Activated effector memory CD4-positive, alpha-beta T cell treated with anti-CD3 and anti-CD28 coated beads, Interleukin-2, amount 50 U/mL, for 16 hours (primary cell): ENCODE data around the gene APIP.
"Not testable (repeated sequence)": the region's sequence is repeated elsewhere in the genome, so short reads cannot be mapped to it uniquely, and the experiment has no call there.

Experiments
- DNase-seq: peaks from one replicate; pipeline ENCODE4 v3.0.0-alpha.2; 2020

APIP gene

GRCh38 chr11:34924714-34925113, 8.5 kb upstream of the APIP start:
- no peak for DNase-seq

DNA sequence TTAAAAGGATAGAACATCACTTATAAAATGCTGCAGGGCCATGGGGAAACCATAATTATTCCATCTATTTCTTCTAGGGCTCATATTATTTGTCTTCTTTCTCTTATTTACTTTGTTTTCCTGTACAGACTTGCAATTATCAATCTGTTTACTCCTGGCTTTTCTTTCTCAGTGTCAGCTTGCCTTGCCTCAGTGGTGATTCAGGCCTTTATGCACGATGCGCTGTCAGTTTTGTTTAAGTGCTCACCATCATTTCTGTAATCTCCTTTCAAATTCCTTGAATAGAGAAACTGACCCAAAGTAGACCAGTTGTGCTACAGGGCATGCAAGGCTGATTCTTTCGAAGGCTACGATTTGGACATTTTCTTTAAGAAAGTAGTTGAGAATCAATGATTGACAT, 5.0 kb upstream of the APIP start:
- no peak for DNase-seq

GRCh38 chr11:34916843-34917770, 928 bp upstream of the APIP start:
- DNase-seq = no peak

- no peak for DNase-seq
Measured at GRCh38 chr11:34915136-34916014, 804 bp downstream of the APIP start.

- DNase-seq = not testable (repeated sequence)
Measured at GRCh38 chr11:34913556-34913955, 2.6 kb downstream of the APIP start.

DNA sequence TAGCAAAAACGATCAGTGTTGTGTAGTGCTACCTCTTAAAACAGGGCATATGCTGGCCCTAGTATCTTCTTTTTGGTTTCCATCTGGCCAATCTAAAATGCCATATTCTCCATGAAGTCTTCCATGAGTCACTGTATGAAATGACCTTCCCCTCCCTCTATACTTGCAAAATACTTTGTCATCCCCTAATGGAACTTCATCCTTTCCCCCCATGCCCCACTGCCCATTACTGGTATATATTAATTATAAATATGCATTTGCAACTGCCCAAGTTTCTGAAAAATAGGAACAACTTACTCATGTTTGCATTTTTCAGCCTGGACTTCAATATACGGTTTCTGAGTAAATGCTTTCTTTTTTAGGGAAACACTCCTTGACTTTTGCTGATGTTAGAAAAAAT, 4.5 kb downstream of the APIP start:
- DNase-seq = no peak

DNA sequence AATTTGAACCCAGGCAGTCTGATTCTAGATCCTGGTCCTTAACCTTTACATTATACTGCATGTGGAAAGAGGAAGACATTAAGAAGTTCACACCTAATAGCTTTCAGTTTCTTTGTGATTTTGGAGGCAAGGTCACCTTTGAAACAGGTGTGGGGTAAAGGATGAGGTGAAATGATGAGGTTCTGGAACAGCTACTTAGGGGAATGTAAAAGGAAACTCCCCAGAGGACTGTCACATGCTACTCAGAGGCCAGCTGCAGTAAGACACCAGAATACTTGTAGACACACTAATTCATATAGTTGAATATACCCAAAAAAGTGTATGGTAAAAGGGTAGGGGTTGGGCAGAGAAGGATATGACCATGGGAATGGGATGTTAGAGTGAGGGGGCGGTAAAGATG, 5.4 kb downstream of the APIP start:
- DNase-seq = no peak

DNA sequence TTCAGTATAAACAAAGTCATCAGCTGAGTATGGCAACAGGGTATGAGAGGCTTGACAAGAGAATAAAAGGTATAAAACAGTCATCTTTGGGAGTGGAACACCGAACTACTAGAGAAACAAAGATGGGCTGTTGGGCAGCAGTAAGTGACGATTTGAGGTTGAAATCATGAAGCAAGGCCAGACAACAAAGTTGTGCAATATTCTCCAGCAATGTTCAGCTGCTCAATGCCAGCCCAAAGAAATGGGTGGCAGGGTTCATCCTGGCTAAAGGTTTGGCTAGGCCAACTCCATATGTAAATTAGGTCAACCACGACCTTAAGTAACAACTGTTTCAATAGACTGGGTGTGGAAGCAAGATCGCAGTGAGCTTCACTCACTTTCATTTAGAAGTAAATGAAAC, 6.2 kb downstream of the APIP start:
- DNase-seq = no peak

DNA sequence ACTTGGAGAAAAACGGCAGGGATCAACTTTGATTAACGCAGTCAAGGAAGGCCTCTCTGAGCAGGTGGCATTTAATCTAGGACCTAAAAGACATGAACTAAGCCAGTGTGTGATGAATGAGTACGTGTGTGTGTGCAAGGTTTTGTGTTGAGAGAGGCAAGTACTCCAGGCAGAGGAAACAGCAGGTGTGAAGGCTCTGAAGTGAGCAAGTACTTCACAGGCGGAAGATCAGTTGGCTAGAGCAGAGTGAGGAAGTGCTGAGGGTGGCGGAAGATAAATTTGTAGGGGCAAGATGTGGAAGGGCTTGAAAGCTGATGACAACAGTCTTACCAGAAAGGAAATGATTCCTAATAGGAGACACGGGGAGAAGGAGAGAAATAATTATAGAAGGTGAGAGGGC, 6.8 kb downstream of the APIP start:
- DNase-seq = no peak

- DNase-seq = no peak
Measured at GRCh38 chr11:34907934-34908593, 8.1 kb downstream of the APIP start.

GRCh38 chr11:34905666-34906065, 10.5 kb downstream of the APIP start:
- no peak for DNase-seq

GRCh38 chr11:34904421-34904955, 11.7 kb downstream of the APIP start:
- DNase-seq = no peak

- DNase-seq = no peak
Measured at GRCh38 chr11:34899633-34900016, 16.6 kb downstream of the APIP start.

GRCh38 chr11:34898474-34898873, 17.7 kb downstream of the APIP start:
- DNase-seq = no peak

DNA sequence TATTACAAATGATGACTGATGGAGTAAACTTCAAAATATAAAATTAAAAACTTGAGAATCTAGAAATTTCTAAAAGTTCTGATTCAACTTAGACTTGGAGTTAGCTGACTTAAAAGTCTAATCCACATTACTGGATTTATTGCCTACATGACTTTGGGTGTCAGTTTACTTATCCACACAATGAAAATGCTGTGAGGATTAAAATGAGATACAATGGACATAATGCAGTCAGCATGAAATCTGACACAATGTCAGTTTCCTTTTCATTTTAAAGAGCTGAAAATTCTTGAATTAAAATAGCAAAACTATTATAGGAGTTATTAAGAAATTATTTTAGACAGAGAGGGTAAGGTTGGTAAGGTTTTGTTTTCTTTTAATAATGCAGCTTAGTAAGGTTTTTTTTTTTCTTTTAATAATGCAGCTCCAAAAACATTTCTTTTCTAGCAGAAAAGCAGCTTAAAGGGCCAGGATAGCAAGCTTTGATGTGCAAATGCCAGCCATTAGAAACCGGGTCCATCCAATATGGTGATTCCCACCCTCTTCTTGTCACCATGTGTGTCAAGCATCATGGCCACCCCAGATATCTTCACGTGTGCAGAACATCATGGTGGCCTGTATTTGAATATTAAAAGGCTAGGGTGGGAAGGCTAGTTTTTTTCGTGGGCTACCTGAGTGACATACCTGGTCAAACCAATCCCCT, 18.9 kb downstream of the APIP start:
- no peak for DNase-seq

DNA sequence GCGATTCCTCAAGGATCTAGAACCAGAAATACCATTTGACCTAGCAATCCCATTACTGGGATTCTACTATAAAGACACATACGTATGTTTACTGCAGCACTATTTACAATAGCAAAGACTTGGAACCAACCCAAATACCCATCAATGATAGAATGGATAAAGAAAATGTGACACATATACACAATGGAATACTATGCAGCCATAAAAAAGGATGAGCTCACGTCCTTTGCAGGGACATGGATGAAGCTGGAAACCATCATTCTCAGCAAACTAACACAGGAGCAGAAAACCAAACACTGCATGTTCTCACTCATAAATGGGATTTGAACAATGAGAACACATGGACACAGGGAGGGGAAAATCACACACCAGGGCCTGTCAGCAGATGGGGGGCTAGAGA, 20.0 kb downstream of the APIP start:
- DNase-seq = not testable (repeated sequence)

DNA sequence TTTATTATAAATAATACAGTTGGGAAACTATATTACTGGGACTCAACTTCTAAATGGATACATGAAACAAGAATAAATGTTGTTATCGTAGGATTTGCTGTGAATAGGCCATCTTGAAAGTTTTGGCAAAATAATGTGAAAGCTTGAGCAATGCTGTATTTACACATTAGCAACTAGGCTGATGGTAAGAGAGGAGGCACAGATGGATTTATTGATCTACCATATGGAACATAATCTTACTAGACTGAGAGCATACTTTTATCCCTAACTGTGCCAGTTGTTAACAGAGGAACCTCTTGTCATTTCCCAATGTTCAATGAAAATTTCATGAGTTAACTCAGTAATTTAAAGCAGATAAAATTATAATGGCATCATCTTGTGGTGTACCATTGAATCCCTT, 22.8 kb downstream of the APIP start:
- DNase-seq = no peak

DNA sequence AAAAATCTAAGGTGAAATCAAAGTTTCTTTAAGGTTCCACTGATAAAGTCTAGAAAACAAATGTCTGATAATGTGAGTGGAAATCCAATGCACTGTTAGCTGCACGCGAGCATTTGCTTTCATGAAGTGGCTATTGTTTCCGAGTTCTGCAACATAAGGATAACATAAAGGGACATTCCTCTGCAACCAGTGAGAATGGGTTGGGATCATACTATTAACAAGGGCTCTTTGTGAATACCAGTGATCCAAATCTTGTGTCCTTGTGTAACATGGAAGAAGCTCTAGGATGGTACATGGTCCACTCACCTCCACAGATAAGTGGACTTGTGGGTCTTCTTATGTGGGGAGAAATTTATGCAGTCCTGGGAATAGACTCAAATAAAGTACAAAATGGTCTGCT, 24.6 kb downstream of the APIP start:
- DNase-seq = no peak

DNA sequence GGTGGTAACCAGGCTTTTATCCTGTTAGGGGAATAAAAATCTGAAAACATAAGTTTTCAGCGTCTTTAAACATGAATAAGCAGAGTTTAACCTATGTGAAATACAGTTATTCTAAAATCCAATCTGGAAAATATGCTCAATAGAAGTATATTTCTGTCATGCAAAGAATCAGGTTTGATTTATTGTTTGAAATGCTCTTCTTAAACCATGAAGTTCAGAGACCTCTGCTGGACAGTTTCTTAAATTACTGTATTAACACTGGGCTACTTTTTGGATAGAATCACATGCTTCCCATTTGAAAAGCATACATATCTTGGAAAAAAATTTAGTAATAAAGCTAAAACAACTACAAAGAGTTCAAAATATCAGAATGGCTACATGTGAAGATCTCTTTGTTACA, 25.4 kb downstream of the APIP start:
- DNase-seq = no peak

GRCh38 chr11:34890089-34890488, 26.1 kb downstream of the APIP start:
- DNase-seq = no peak

DNA sequence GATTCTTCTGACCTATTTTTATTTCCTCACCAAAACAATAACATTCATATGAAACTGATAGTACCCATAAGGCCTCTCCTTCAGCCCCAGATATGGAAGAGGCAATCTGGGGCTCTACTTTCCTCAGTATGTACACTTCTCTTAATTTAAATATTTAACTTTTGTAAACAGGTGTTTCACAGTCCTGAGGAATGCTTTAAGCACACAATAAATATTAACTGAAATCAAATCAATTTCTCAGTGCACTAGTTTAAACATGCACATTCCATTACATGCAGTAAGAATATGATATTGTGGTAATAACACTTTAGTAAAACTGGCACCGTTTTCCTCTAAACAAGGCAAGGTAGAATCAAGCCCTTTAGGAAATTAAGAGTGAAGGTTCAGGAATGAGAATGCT, 28.9 kb downstream of the APIP start:
- no peak for DNase-seq

GRCh38 chr11:34886609-34887008, 29.6 kb downstream of the APIP start:
- no peak for DNase-seq

DNA sequence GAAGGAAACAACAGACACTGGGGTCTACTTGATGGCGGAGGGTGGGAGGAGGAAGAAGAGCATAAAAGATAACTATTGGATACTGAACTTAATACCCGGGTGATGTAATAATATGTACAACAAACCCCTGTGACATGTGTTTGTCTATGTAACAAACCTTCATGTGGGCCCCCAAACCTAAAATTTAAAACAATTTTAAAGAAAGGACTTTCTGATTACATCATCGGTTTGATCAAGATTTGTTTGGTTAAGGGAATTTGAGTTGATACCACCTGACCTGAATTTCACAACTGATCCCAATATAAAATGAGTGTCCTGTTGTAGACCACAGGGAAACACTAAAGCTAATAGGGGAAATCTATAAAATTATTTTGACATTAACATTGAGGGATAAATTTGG, 34.3 kb downstream of the APIP start:
- no peak for DNase-seq
